A673 (cell line): Measurements from ENCODE around the gene CDH23. TPM values are rescaled to one million over a fixed set of nuclear protein-coding genes. Genes with fewer than 3 reads are reported as not detected.

ENCODE experiments used
- BruUV-seq: library from RNA; stranded (reverse); fragments of 400-500 nt; replicated peaks from 2 replicates; lab custom pipeline; 2021; lab: Mats Ljungman, UMichigan
- CTCF ChIA-PET: fragments of 300-600 bp; sonication (Branson Sonifier 250); formaldehyde crosslinking; loops from one replicate; lab custom pipeline; 2022; ENCODE audit warnings: antibody characterized with exemption; lab: Charles Lee
- POLR2A ChIA-PET: fragments of 300-600 bp; sonication (Branson Sonifier 250); formaldehyde crosslinking; loops from one replicate; lab custom pipeline; 2022; ENCODE audit warnings: antibody characterized with exemption; ENCODE audit not compliant: low non-redundant PET; lab: Charles Lee
- DNase-seq: peaks from one replicate; pipeline ENCODE4 v3.0.0-alpha.2; 2015; ENCODE audit warnings: low spot score
- H3K27ac ChIP-seq: fragments of 200-600 bp; sonication (generic); 2 replicates; pipeline ENCODE4 v1.5.1; 2016; ENCODE audit warnings: mixed run types, low read depth, mild to moderate bottlenecking, mixed read lengths, antibody characterized with exemption, low read length; ENCODE audit not compliant: poor library complexity, severe bottlenecking
- H3K27me3 ChIP-seq: fragments of 200-600 bp; sonication (generic); replicated peaks from 2 replicates; pipeline ENCODE4 v1.6.1; 2017; ENCODE audit warnings: mixed run types, low read depth, mild to moderate bottlenecking, mixed read lengths, antibody characterized with exemption, low read length; ENCODE audit not compliant: insufficient read depth, poor library complexity
- H3K36me3 ChIP-seq: fragments of 200-600 bp; sonication (generic); 2 replicates; pipeline ENCODE4 v1.6.1; 2016; ENCODE audit warnings: mixed run types, mild to moderate bottlenecking, mixed read lengths, antibody characterized with exemption, low read length; ENCODE audit not compliant: insufficient read depth, poor library complexity, severe bottlenecking
- H3K4me1 ChIP-seq: fragments of 200-600 bp; sonication (generic); 2 replicates; pipeline ENCODE4 v1.6.1; 2017; ENCODE audit warnings: mixed run types, mild to moderate bottlenecking, mixed read lengths, antibody characterized with exemption, low read length; ENCODE audit not compliant: insufficient read depth, poor library complexity, severe bottlenecking
- H3K4me3 ChIP-seq: fragments of 200-600 bp; sonication (generic); 2 replicates; pipeline ENCODE4 v1.5.1; 2016; ENCODE audit warnings: low read depth, mixed run types, mild to moderate bottlenecking, mixed read lengths, low read length; ENCODE audit not compliant: poor library complexity, severe bottlenecking
- H3K9me3 ChIP-seq: fragments of 200-600 bp; sonication (generic); 2 replicates; pipeline ENCODE4 v1.6.1; 2016; ENCODE audit warnings: mixed run types, low read depth, mild to moderate bottlenecking, mixed read lengths, antibody characterized with exemption, low read length; ENCODE audit not compliant: poor library complexity, severe bottlenecking
- CTCF ChIP-seq: fragments of 300-800, 200-600 bp; sonication (generic); conservative IDR thresholded peaks from 2 replicates; pipeline ENCODE4 v1.5.1; 2017; ENCODE audit warnings: low read depth, mild to moderate bottlenecking, antibody characterized with exemption, low read length, moderate library complexity, mixed read lengths
- EZH2 ChIP-seq: fragments of 200-600 bp; sonication (generic); IDR thresholded peaks from 2 replicates; pipeline ENCODE4 v1.6.1; 2017; ENCODE audit warnings: borderline replicate concordance, low read depth, mild to moderate bottlenecking, mixed read lengths, antibody characterized with exemption, low read length; ENCODE audit not compliant: poor library complexity, severe bottlenecking
- intact Hi-C: fragments of 100-400 bp; cut with micrococcal nuclease; formaldehyde crosslinking; loops from one replicate; pipeline ENCODE4 v1.10.0; 2022; ENCODE audit not compliant: unreplicated experiment
- total RNA-seq: library from RNA; stranded (reverse); gene quantifications from 2 replicates; pipeline ENCODE4 v1.2.3, GENCODE V29; 2021

The CDH23 gene
- total RNA-seq, 1 experiment from 2014 or later, result 49.7 TPM

GRCh38 chr10:71365366-71365765 lies 31.4 kb upstream of the CDH23 start:
- CTCF ChIA-PET, result no interaction called here
- POLR2A ChIA-PET, result no interaction called here
- H3K27me3 ChIP-seq, result no peaks in the 10 kb centered on the region
- no TSS peak for BruUV-seq
- H3K4me1 ChIP-seq, result no peaks in the 10 kb centered on the region
- intact Hi-C loops, result no loop called here
- H3K36me3 ChIP-seq, result no peaks in the 10 kb centered on the region
- no peak overlapping the region for H3K27ac ChIP-seq
- no peak for DNase-seq
- TF ChIP-seq EZH2 (no peak), CTCF (no peak)
- no peak overlapping the region for H3K4me3 ChIP-seq
- no peaks in the 10 kb centered on the region for H3K9me3 ChIP-seq

GRCh38 chr10:71366690-71367089 lies 30.0 kb upstream of the CDH23 start:
- no peak for TF ChIP-seq EZH2
- no peak for TF ChIP-seq CTCF
- Histone ChIP-seq H3K4me3 (no peak overlapping the region), H3K36me3 (no peaks in the 10 kb centered on the region), H3K4me1 (no peaks in the 10 kb centered on the region), H3K9me3 (no peaks in the 10 kb centered on the region), H3K27ac (no peak overlapping the region), H3K27me3 (no peaks in the 10 kb centered on the region)
- no peak for DNase-seq
- no TSS peak for BruUV-seq
- POLR2A ChIA-PET, result no interaction called here
- CTCF ChIA-PET, result no interaction called here
- intact Hi-C loops, result no loop called here

GRCh38 chr10:71367271-71367670 lies 29.4 kb upstream of the CDH23 start:
- intact Hi-C loops, result no loop called here
- ChIA-PET CTCF (no interaction called here), POLR2A (no interaction called here)
- no peaks in the 10 kb centered on the region for H3K9me3 ChIP-seq
- no TSS peak for BruUV-seq
- no peak overlapping the region for H3K27ac ChIP-seq
- no peaks in the 10 kb centered on the region for H3K27me3 ChIP-seq
- H3K36me3 ChIP-seq, result no peaks in the 10 kb centered on the region
- no peak for TF ChIP-seq CTCF
- TF ChIP-seq EZH2, result no peak
- H3K4me1 ChIP-seq, result no peaks in the 10 kb centered on the region
- H3K4me3 ChIP-seq, result no peak overlapping the region
- no peak for DNase-seq
